Chondrocyte (in vitro differentiated cells): ENCODE measurements around the gene SH3YL1. TPM values are rescaled to one million over a fixed set of nuclear protein-coding genes. Genes with fewer than 3 reads are reported as not detected.

Source experiments
- DNase-seq: peaks from one replicate; pipeline ENCODE4 v3.0.0; 2021; ENCODE audit warnings: mixed read lengths, low spot score
- H3K27ac Mint-ChIP-seq: one replicate; pipeline ENCODE4 v1.8.0; 2021; ENCODE audit warnings: mild to moderate bottlenecking, moderate library complexity, mixed read lengths; ENCODE audit not compliant: unreplicated experiment
- H3K27me3 Mint-ChIP-seq: 2 replicates; pipeline ENCODE4 v1.8.0; 2021; ENCODE audit warnings: low read depth, mixed read lengths
- H3K36me3 Mint-ChIP-seq: 2 replicates; pipeline ENCODE4 v1.8.0; 2021; ENCODE audit warnings: low read depth, mixed read lengths
- H3K4me1 Mint-ChIP-seq: 2 replicates; pipeline ENCODE4 v1.8.0; 2021; ENCODE audit warnings: low read depth, mild to moderate bottlenecking, mixed read lengths
- H3K4me3 Mint-ChIP-seq: one replicate; pipeline ENCODE4 v1.8.0; 2021; ENCODE audit warnings: mild to moderate bottlenecking, moderate library complexity, mixed read lengths; ENCODE audit not compliant: unreplicated experiment
- H3K9me3 Mint-ChIP-seq: 2 replicates; pipeline ENCODE4 v1.8.0; 2021; ENCODE audit warnings: low read depth, mixed read lengths
- CTCF ChIP-seq: fragments of 200-600 bp; sonication (generic); IDR thresholded peaks from 2 replicates; pipeline ENCODE4 v1.5.0; 2021; ENCODE audit warnings: antibody characterized with exemption, mild to moderate bottlenecking, moderate library complexity
- total RNA-seq: library from RNA; stranded (reverse); gene quantifications from 3 replicates; pipeline ENCODE4 v1.2.1, GENCODE V29; 2021

Gene SH3YL1
- total RNA-seq, 1 donor from 2014 or later, result 36.1 TPM

- Mint-ChIP-seq H3K36me3 (peaks cover 39% of the 10 kb centered on the region), H3K4me3 (peak overlapping the region; percentile 82), H3K4me1 (peaks cover 25% of the 10 kb centered on the region), H3K27me3 (no peaks in the 10 kb centered on the region), H3K27ac (peak overlapping the region; percentile 45), H3K9me3 (no peaks in the 10 kb centered on the region)
- no peak for DNase-seq
- no peak for TF ChIP-seq CTCF
Observed at GRCh38 chr2:284896-285492, 21.2 kb upstream of the SH3YL1 start.

- H3K4me1 Mint-ChIP-seq, result peaks cover 24% of the 10 kb centered on the region
- H3K4me3 Mint-ChIP-seq, result no peak overlapping the region
- no peak for TF ChIP-seq CTCF
- H3K36me3 Mint-ChIP-seq, result peaks cover 42% of the 10 kb centered on the region
- no peak for DNase-seq
- H3K27me3 Mint-ChIP-seq, result no peaks in the 10 kb centered on the region
- H3K9me3 Mint-ChIP-seq, result no peaks in the 10 kb centered on the region
- H3K27ac Mint-ChIP-seq, result no peak overlapping the region
Observed at GRCh38 chr2:283996-284794, 20.4 kb upstream of the SH3YL1 start.

- Mint-ChIP-seq H3K36me3 (peaks cover 48% of the 10 kb centered on the region), H3K4me3 (no peak overlapping the region), H3K27me3 (no peaks in the 10 kb centered on the region), H3K9me3 (no peaks in the 10 kb centered on the region), H3K27ac (no peak overlapping the region), H3K4me1 (peaks cover 24% of the 10 kb centered on the region)
- no peak for TF ChIP-seq CTCF
- DNase-seq, result no peak
Observed at GRCh38 chr2:282371-283263, 18.8 kb upstream of the SH3YL1 start.

- H3K9me3 Mint-ChIP-seq, result no peaks in the 10 kb centered on the region
- peaks cover 51% of the 10 kb centered on the region for H3K36me3 Mint-ChIP-seq
- no peak for TF ChIP-seq CTCF
- H3K27me3 Mint-ChIP-seq, result no peaks in the 10 kb centered on the region
- H3K4me3 Mint-ChIP-seq, result no peak overlapping the region
- H3K4me1 Mint-ChIP-seq, result peaks cover 16% of the 10 kb centered on the region
- peak overlapping the region; percentile 5 for H3K27ac Mint-ChIP-seq
- no peak for DNase-seq
Observed at GRCh38 chr2:281381-281780, 17.5 kb upstream of the SH3YL1 start.

- no peak for DNase-seq
- H3K27ac Mint-ChIP-seq, result peak overlapping the region; percentile 0
- H3K27me3 Mint-ChIP-seq, result no peaks in the 10 kb centered on the region
- H3K4me3 Mint-ChIP-seq, result no peak overlapping the region
- no peaks in the 10 kb centered on the region for H3K9me3 Mint-ChIP-seq
- H3K4me1 Mint-ChIP-seq, result peaks cover 9% of the 10 kb centered on the region
- TF ChIP-seq CTCF, result no peak
- peaks cover 46% of the 10 kb centered on the region for H3K36me3 Mint-ChIP-seq
Observed at GRCh38 chr2:280650-281110, 16.8 kb upstream of the SH3YL1 start.
